ENCODE data around the gene KCNMB3.
"Not testable (repeated sequence)": the region's sequence is repeated elsewhere in the genome, so short reads cannot be mapped to it uniquely, and the experiment has no call there.

KCNMB3 gene

DNA sequence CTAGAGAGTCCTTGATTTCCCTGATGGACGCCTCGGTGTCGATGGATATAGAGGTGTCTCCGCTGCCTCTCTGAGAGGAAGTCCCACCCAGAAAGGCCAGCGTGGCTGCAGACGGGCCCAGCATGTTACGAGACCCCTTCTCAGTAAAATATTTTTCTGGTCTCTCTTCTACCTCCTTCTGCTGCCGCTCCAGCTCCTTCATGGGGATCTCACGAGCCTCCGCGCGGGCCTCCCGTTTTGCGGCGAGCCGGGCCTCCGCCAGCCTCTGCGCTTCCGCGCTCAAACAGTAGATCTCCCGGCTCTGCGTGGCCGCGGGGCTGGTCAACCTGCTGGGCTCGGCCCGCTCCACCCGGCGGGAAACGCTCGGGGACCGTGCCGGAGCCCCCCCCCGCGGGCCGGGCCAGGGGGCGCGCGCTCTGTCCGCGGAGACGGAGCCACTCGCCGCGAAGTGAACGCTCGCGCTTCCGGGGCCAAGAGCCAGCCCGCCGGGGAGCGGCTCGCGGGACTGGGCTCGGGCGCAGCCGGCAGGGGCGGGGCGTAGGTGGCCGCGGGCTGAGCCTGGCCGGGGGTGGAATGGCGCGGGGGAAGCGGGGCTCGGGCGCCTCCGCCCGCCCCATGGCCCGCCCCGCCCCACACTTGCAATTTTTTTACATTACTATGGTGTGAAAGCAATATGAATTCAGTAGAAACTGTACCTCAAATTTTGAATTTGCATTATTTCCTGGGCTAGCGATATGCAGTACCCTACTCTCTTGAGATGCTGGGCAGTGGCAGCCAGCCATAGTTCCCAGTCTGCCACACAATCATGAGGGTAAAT is 10.2 kb upstream of the KCNMB3 start:
- no peak for TF ChIP-seq EZH2phosphoT487 (conservative IDR thresholded peaks at IDR 0.05; ENCODE audit: low read length)
- TF ChIP-seq, protein P1, sequence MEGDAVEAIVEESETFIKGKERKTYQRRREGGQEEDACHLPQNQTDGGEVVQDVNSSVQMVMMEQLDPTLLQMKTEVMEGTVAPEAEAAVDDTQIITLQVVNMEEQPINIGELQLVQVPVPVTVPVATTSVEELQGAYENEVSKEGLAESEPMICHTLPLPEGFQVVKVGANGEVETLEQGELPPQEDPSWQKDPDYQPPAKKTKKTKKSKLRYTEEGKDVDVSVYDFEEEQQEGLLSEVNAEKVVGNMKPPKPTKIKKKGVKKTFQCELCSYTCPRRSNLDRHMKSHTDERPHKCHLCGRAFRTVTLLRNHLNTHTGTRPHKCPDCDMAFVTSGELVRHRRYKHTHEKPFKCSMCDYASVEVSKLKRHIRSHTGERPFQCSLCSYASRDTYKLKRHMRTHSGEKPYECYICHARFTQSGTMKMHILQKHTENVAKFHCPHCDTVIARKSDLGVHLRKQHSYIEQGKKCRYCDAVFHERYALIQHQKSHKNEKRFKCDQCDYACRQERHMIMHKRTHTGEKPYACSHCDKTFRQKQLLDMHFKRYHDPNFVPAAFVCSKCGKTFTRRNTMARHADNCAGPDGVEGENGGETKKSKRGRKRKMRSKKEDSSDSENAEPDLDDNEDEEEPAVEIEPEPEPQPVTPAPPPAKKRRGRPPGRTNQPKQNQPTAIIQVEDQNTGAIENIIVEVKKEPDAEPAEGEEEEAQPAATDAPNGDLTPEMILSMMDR (IDR thresholded peaks at IDR 0.05; ENCODE audit: insufficient read depth, low read length, poor library complexity, severe bottlenecking): no peak
- H3K27ac ChIP-seq (ENCODE audit: low read depth, low read length): no peak overlapping the region
- peak overlapping the region; percentile 98 for H2AFZ ChIP-seq (ENCODE audit: low read depth, low read length, severe bottlenecking)
- 0 out of 2 replicates have a peak, but pooled peaks cover 11% of the 10 kb centered on the region for H3F3A ChIP-seq (ENCODE audit: insufficient read depth)
- peak overlapping the region; percentile 96 for H3K4me2 ChIP-seq (ENCODE audit: low read depth, low read length, poor library complexity, severe bottlenecking)
- no peaks in the 10 kb centered on the region for H3K27me3 ChIP-seq (ENCODE audit: low read length)
- no peaks in the 10 kb centered on the region for H3K36me3 ChIP-seq (ENCODE audit: low read length)
- no peaks in the 10 kb centered on the region for H3K9me2 ChIP-seq (replicated peaks; ENCODE audit: insufficient read depth, low read length)
- H4K20me1 ChIP-seq (ENCODE audit: low read depth, low read length): no peaks in the 10 kb centered on the region
- no peaks in the 10 kb centered on the region for H3K9me3 ChIP-seq (ENCODE audit: insufficient read depth, low read length)
- H3K4me3 ChIP-seq (ENCODE audit: insufficient read depth, low read length, poor library complexity, severe bottlenecking): peak overlapping the region; percentile 56
- no peaks in the 10 kb centered on the region for H3K79me2 ChIP-seq (ENCODE audit: insufficient read depth, low read length)
- H3K9ac ChIP-seq (ENCODE audit: low read length): peak overlapping the region; percentile 43

DNA sequence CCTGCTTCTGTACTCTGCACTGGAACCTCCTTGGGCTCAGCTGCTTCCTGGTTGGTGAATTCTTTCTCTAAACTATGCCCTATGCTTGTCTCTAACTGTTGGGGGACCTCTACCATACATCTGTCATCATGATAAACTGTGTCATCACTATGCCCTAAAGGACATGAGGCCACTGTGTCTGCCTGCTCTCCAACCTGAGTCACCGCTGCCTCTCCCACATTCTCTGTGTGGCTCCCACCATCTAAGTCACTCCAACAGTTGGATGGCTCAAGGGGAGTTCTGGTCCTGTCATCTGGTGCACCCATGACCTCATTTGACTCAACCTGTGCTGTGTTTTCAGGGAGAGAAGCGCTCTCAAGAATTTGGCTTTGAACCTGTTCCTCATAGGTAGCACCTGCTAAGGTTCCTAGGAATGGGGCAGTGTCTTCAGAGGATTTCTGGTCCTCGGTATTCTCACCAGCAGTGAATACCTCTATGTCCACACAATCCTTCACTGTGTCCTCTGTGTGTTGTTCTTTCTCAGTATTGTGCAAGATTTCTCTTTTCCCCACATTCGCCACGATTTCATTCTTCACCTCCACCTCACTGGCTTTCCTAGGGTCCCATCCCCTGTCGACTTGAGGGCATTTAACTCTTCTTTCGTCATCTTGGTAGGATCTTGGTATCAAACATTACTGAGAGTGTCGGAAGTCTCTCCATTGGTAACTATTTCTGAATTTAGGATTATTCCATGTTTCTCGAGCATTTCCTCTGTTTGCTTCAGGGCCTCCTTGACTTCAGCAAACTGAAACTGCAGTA is 9.2 kb upstream of the KCNMB3 start:
- not testable (repeated sequence) for H3K27me3 ChIP-seq (ENCODE audit: low read length); H4K20me1 ChIP-seq (ENCODE audit: low read depth, low read length); H3K9ac ChIP-seq (ENCODE audit: low read length); H3K79me2 ChIP-seq (ENCODE audit: insufficient read depth, low read length); H3K27ac ChIP-seq (ENCODE audit: low read depth, low read length); H3K9me2 ChIP-seq (replicated peaks; ENCODE audit: insufficient read depth, low read length); H3K36me3 ChIP-seq (ENCODE audit: low read length); H2AFZ ChIP-seq (ENCODE audit: low read depth, low read length, severe bottlenecking); H3K9me3 ChIP-seq (ENCODE audit: insufficient read depth, low read length); H3K4me3 ChIP-seq (ENCODE audit: insufficient read depth, low read length, poor library complexity, severe bottlenecking)
- Histone ChIP-seq H3F3A (ENCODE audit: insufficient read depth) (0 out of 2 replicates have a peak, but pooled peaks cover 11% of the 10 kb centered on the region), H3K4me2 (ENCODE audit: low read depth, low read length, poor library complexity, severe bottlenecking) (peak overlapping the region; percentile 34)

DNA sequence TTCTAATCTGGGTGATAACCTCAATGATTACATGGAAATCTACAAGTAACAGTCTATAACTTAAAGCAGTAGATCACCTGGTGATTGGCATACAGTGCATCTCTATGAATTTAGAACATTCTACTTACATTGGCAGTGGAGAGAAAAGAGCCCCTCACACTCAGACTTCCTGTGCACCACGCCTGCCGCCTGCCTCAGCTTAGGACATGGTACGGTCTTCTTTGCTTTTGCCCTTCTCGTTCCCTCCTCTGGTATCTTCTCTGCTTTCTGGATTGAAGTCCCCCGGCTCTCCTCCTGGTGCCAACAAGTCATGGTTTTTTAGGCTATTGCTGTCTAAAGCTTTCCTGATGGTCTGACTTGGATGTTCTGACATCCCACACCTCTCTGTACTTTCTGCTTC is 7.9 kb upstream of the KCNMB3 start:
- no peaks in the 10 kb centered on the region for H3K36me3 ChIP-seq (ENCODE audit: low read length)
- H3K4me3 ChIP-seq (ENCODE audit: insufficient read depth, low read length, poor library complexity, severe bottlenecking): no peak overlapping the region
- 0 out of 2 replicates have a peak, but pooled peaks cover 11% of the 10 kb centered on the region for H3F3A ChIP-seq (ENCODE audit: insufficient read depth)
- no peak overlapping the region for H3K27ac ChIP-seq (ENCODE audit: low read depth, low read length)
- H3K27me3 ChIP-seq (ENCODE audit: low read length): no peaks in the 10 kb centered on the region
- H3K9ac ChIP-seq (ENCODE audit: low read length): no peak overlapping the region
- peak overlapping the region; percentile 34 for H3K4me2 ChIP-seq (ENCODE audit: low read depth, low read length, poor library complexity, severe bottlenecking)
- no peaks in the 10 kb centered on the region for H3K79me2 ChIP-seq (ENCODE audit: insufficient read depth, low read length)
- TF ChIP-seq, protein P1 (IDR thresholded peaks at IDR 0.05; ENCODE audit: insufficient read depth, low read length, poor library complexity, severe bottlenecking): no peak
- no peak for TF ChIP-seq EZH2phosphoT487 (conservative IDR thresholded peaks at IDR 0.05; ENCODE audit: low read length)
- no peak overlapping the region for H2AFZ ChIP-seq (ENCODE audit: low read depth, low read length, severe bottlenecking)
- H4K20me1 ChIP-seq (ENCODE audit: low read depth, low read length): no peaks in the 10 kb centered on the region
- no peaks in the 10 kb centered on the region for H3K9me3 ChIP-seq (ENCODE audit: insufficient read depth, low read length)
- H3K9me2 ChIP-seq (replicated peaks; ENCODE audit: insufficient read depth, low read length): no peaks in the 10 kb centered on the region

DNA sequence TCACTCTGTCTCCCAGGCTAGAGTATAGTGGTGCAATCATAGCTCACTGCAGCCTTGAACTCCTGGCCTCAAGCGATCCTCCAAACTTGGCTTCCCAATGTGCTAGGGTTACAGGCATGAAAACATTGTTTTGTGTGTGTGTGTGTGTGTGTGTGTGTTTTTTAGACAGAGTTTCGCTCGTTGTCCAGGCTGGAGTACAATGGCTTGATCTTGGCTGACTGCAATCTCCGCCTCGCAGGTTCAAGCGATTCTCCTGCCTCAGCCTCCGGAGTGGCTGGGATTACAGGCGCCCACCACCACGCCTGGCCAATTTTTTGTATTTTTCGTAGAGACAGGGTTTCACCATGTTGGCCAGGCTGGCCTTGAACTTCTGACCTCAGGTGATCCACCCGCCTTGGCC is 6.8 kb upstream of the KCNMB3 start:
- not testable (repeated sequence) for H3K4me3 ChIP-seq (ENCODE audit: insufficient read depth, low read length, poor library complexity, severe bottlenecking); H3K36me3 ChIP-seq (ENCODE audit: low read length); H3K9me2 ChIP-seq (replicated peaks; ENCODE audit: insufficient read depth, low read length); H3K27ac ChIP-seq (ENCODE audit: low read depth, low read length); H3K9ac ChIP-seq (ENCODE audit: low read length); H3K79me2 ChIP-seq (ENCODE audit: insufficient read depth, low read length); H2AFZ ChIP-seq (ENCODE audit: low read depth, low read length, severe bottlenecking); H3K27me3 ChIP-seq (ENCODE audit: low read length); H3K9me3 ChIP-seq (ENCODE audit: insufficient read depth, low read length); H3K4me2 ChIP-seq (ENCODE audit: low read depth, low read length, poor library complexity, severe bottlenecking); H4K20me1 ChIP-seq (ENCODE audit: low read depth, low read length)
- H3F3A ChIP-seq (ENCODE audit: insufficient read depth): 0 out of 2 replicates have a peak, but pooled peaks cover 11% of the 10 kb centered on the region
